Natural killer cell (primary cell): Measurements from ENCODE around the gene GPX7. TPM values are rescaled to one million over a fixed set of nuclear protein-coding genes. Genes with fewer than 3 reads are reported as not detected.
A peak's percentile ranks its signal among the peaks of the same experiment; 100 is the strongest.

ENCODE experiments used
- ATAC-seq, 3 donors: fragments of 150-1000 bp in 2 of 3; fragments of 200-7000 bp in 1 of 3; cut with Tn5 transposase; 1 replicate in 1 of 3; 2 replicates in 2 of 3; pipeline ENCODE4 v1.10.0; 2021; ENCODE audit warnings: mild to moderate bottlenecking in 2 of 3, moderate library complexity in 2 of 3
- DNase-seq, 2 donors: peaks; one replicate each; pipeline versions ENCODE4 v3.0.0 to v3.0.0-alpha.2; 2013 to 2021; ENCODE audit warnings: mixed read lengths in 1 of 2
- H3K27ac ChIP-seq: one replicate; pipeline ENCODE4 v1.5.1; 2013; ENCODE audit warnings: mild to moderate bottlenecking, low read length
- H3K27me3 ChIP-seq: one replicate; pipeline ENCODE4 v1.6.1; 2013; ENCODE audit warnings: low read length; ENCODE audit not compliant: control insufficient read depth, insufficient read depth
- H3K36me3 ChIP-seq: one replicate; pipeline ENCODE4 v1.6.1; 2013; ENCODE audit warnings: low read length; ENCODE audit not compliant: control insufficient read depth, insufficient read depth
- H3K4me1 ChIP-seq: one replicate; pipeline ENCODE4 v1.6.1; 2013; ENCODE audit warnings: low read length; ENCODE audit not compliant: control insufficient read depth, insufficient read depth
- H3K4me3 ChIP-seq: one replicate; pipeline ENCODE4 v1.5.1; 2013; ENCODE audit warnings: low read length
- H3K9me3 ChIP-seq: one replicate; pipeline ENCODE4 v1.6.1; 2013; ENCODE audit warnings: low read length; ENCODE audit not compliant: control insufficient read depth, insufficient read depth
- H3K27ac Mint-ChIP-seq, 2 donors: one replicate each; pipeline ENCODE4 v1.8.0; 2022; ENCODE audit warnings: mild to moderate bottlenecking in 2 of 2, mixed read lengths in 2 of 2, moderate library complexity in 1 of 2
- H3K27me3 Mint-ChIP-seq, 2 donors: one replicate each; pipeline ENCODE4 v1.8.0; 2022; ENCODE audit warnings: low read depth in 2 of 2, mixed read lengths in 2 of 2
- H3K36me3 Mint-ChIP-seq: one replicate; pipeline ENCODE4 v1.8.0; 2022; ENCODE audit warnings: mixed read lengths
- H3K4me1 Mint-ChIP-seq, 2 donors: one replicate each; pipeline ENCODE4 v1.8.0; 2022; ENCODE audit warnings: mixed read lengths in 2 of 2
- H3K4me3 Mint-ChIP-seq: one replicate; pipeline ENCODE4 v1.8.0; 2022; ENCODE audit warnings: mild to moderate bottlenecking, moderate library complexity, mixed read lengths
- H3K9me3 Mint-ChIP-seq, 2 donors: one replicate each; pipeline ENCODE4 v1.8.0; 2022; ENCODE audit warnings: mixed read lengths in 2 of 2
- WGBS: methylation state at CpG from one replicate; pipeline ENCODE4 v1.1.7; 2013; ENCODE audit warnings: missing lambda C conversion rate; ENCODE audit not compliant: insufficient coverage; 5-methylcytosine and 5-hydroxymethylcytosine counted together
- intact Hi-C: fragments of 100-400 bp; cut with micrococcal nuclease; formaldehyde crosslinking; loops from one replicate; pipeline ENCODE4 v1.14.2; 2022
- total RNA-seq, 4 donors: library from RNA; stranded (reverse); fragments of 120-200 nt in 1 of 4; gene quantifications; one replicate each; pipeline versions ENCODE4 v1.2.3 to v1.2.4, GENCODE V29; 2013 to 2022
- TF ChIP-seq, protein P1 (sequence below): fragments of 200-600 bp; IDR thresholded peaks from one replicate; pipeline ENCODE4 v1.8.0; 2022; ENCODE audit warnings: antibody characterized with exemption

Gene GPX7
- total RNA-seq, 3 donors from 2014 or later (not counting 1 experiment from before 2014, with no cell fraction given), result 9.7 to 10.6 (median 10.2) TPM

DNA sequence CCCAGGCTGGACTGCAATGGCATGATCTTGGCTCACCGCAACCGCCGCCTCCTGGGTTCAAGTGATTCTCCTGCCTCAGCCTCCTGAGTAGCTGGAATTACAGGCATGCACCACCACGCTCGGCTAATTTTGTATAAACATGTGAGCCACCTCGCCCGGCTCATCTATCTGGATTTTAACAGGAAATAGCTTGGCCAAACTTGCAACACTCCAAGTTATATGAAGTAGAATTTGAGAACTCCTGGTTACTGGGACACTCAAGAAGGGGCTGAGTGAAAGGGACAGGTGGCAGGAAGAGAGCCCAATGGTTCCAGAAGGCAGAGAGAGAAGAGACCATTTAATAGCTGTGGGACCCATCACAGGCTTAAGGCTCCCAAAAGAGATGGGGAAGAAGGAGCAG, 2.9 kb upstream of the GPX7 start:
- Histone ChIP-seq H3K4me1 (peaks cover 25% of the 10 kb centered on the region), H3K36me3 (no peaks in the 10 kb centered on the region), H3K9me3 (no peaks in the 10 kb centered on the region), H3K27ac (no peak overlapping the region), H3K27me3 (no peaks in the 10 kb centered on the region), H3K4me3 (no peak overlapping the region)
- 97% methylated on average over 7 of the region's 7 CpGs for WGBS
- H3K4me1 Mint-ChIP-seq, result peaks cover 25 to 33% of the 10 kb centered on the region in 2 donors
- no peak overlapping the region for H3K4me3 Mint-ChIP-seq
- H3K9me3 Mint-ChIP-seq, result no peaks in the 10 kb centered on the region
- H3K36me3 Mint-ChIP-seq, result no peaks in the 10 kb centered on the region
- no peaks in the 10 kb centered on the region for H3K27me3 Mint-ChIP-seq
- DNase-seq (no peak), ATAC-seq (no peak)
- intact Hi-C loops, result no loop called here
- TF ChIP-seq, protein P1, sequence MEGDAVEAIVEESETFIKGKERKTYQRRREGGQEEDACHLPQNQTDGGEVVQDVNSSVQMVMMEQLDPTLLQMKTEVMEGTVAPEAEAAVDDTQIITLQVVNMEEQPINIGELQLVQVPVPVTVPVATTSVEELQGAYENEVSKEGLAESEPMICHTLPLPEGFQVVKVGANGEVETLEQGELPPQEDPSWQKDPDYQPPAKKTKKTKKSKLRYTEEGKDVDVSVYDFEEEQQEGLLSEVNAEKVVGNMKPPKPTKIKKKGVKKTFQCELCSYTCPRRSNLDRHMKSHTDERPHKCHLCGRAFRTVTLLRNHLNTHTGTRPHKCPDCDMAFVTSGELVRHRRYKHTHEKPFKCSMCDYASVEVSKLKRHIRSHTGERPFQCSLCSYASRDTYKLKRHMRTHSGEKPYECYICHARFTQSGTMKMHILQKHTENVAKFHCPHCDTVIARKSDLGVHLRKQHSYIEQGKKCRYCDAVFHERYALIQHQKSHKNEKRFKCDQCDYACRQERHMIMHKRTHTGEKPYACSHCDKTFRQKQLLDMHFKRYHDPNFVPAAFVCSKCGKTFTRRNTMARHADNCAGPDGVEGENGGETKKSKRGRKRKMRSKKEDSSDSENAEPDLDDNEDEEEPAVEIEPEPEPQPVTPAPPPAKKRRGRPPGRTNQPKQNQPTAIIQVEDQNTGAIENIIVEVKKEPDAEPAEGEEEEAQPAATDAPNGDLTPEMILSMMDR, result no peak
- no peak overlapping the region for H3K27ac Mint-ChIP-seq

DNA sequence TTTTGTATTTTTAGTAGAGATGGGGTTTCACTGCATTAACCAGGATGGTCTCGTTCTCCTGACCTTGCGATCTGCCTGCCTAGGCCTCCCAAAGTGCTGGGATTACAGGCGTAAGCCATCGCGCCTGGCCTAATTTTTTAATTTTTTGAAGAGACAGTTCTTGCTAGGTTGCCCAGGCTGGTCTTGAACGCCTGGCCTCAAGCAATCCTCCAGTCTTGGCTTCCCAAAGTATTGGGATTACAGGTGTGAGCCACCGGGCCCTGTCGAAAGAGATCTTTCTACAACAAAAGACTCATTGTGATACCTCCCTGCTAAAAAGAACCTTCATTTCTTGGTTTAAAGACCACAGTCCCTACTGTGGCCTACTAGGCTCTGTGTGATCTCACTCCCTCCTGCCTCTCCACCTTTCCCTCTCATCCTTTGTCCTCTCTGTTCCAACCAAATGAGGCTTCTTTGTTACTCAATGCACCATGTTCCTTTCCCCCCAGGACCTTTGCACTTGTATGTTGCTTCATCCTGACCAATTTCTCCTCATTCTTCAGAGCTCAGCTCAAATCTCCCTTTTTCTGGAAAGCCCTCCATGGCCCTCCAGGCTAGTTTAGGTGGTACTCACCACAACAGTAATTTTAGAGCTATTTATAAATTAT, 1.5 kb upstream of the GPX7 start:
- Histone ChIP-seq H3K4me3 (no peak overlapping the region), H3K9me3 (no peaks in the 10 kb centered on the region), H3K36me3 (no peaks in the 10 kb centered on the region), H3K27ac (no peak overlapping the region), H3K4me1 (peaks cover 26% of the 10 kb centered on the region), H3K27me3 (no peaks in the 10 kb centered on the region)
- no peaks in the 10 kb centered on the region for H3K27me3 Mint-ChIP-seq
- H3K36me3 Mint-ChIP-seq, result no peaks in the 10 kb centered on the region
- peaks cover 30 to 43% of the 10 kb centered on the region in 2 donors for H3K4me1 Mint-ChIP-seq
- intact Hi-C loops, result no loop called here
- ATAC-seq, result no peak
- 98% methylated on average over 8 of the region's 8 CpGs for WGBS
- TF ChIP-seq, protein P1, result no peak
- peak overlapping the region in 1 of 2 donors; percentile 52 for H3K27ac Mint-ChIP-seq
- H3K9me3 Mint-ChIP-seq, result no peaks in the 10 kb centered on the region
- H3K4me3 Mint-ChIP-seq, result peak overlapping the region; percentile 87
- DNase-seq, result no peak

DNA sequence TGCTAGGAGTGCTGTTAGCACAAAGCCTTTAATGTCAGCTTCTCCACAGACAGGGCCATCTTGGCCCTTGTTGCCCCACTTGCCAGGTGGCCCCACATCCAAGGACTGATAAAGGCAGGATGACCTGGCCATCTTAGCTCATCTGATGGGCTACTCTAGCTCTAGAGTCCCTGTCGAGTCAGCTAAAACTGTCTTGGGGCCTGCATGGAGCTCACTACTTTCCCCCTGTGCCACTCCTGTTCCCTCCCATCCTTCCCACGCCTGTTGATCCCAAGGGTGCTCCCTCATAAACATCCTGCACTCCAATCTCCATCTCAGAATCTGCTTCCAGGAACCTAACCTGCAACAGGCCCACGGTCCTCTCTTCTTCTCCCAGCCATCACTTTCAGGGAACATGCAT, 652 bp upstream of the GPX7 start:
- Histone ChIP-seq H3K36me3 (no peaks in the 10 kb centered on the region), H3K27ac (no peak overlapping the region), H3K4me1 (peaks cover 26% of the 10 kb centered on the region), H3K4me3 (no peak overlapping the region), H3K9me3 (no peaks in the 10 kb centered on the region), H3K27me3 (no peaks in the 10 kb centered on the region)
- Mint-ChIP-seq H3K27ac (peak overlapping the region; percentile 52 to 70), H3K4me3 (peak overlapping the region; percentile 87), H3K4me1 (peaks cover 39 to 52% of the 10 kb centered on the region in 2 donors), H3K9me3 (no peaks in the 10 kb centered on the region), H3K36me3 (no peaks in the 10 kb centered on the region), H3K27me3 (no peaks in the 10 kb centered on the region)
- 85% methylated on average over 3 of the region's 3 CpGs for WGBS
- DNase-seq, result no peak
- intact Hi-C loops, result no loop called here
- TF ChIP-seq, protein P1, result no peak
- no peak for ATAC-seq
